Activated CD8-positive, alpha-beta T cell treated with anti-CD3 and anti-CD28 coated beads for 36 hours (primary cell): ENCODE data around the gene CCL17. TPM values are rescaled to one million over a fixed set of nuclear protein-coding genes. Genes with fewer than 3 reads are reported as not detected.

Experiments used
- ATAC-seq: fragments of 200-7000 bp; cut with Tn5 transposase; one replicate; pipeline ENCODE4 v1.10.0; 2021; ENCODE audit warnings: mild to moderate bottlenecking, moderate library complexity
- CTCF ChIA-PET: fragments of 350-600 bp; sonication (Branson Sonifier 250); formaldehyde crosslinking; loops from one replicate; lab custom pipeline; 2021; ENCODE audit warnings: antibody characterized with exemption; lab: Charles Lee
- POLR2A ChIA-PET: fragments of 350-600 bp; sonication (Branson Sonifier 250); formaldehyde crosslinking; loops from one replicate; lab custom pipeline; 2021; ENCODE audit warnings: antibody characterized with exemption; lab: Charles Lee
- DNase-seq: peaks from one replicate; pipeline ENCODE4 v3.0.0-alpha.2; 2020
- H3K27ac Mint-ChIP-seq: one replicate; pipeline ENCODE4 v1.8.0; 2021; ENCODE audit warnings: mild to moderate bottlenecking, mixed read lengths
- H3K27me3 Mint-ChIP-seq: one replicate; pipeline ENCODE4 v1.8.0; 2021; ENCODE audit warnings: mixed read lengths
- H3K36me3 Mint-ChIP-seq: one replicate; pipeline ENCODE4 v1.8.0; 2021; ENCODE audit warnings: low read depth, mixed read lengths
- H3K4me1 Mint-ChIP-seq: one replicate; pipeline ENCODE4 v1.8.0; 2021; ENCODE audit warnings: low read depth, mixed read lengths
- H3K4me3 Mint-ChIP-seq: one replicate; pipeline ENCODE4 v1.8.0; 2021; ENCODE audit warnings: mild to moderate bottlenecking, moderate library complexity, mixed read lengths
- H3K9me3 Mint-ChIP-seq: one replicate; pipeline ENCODE4 v1.8.0; 2021; ENCODE audit warnings: mixed read lengths
- CTCF ChIP-seq: fragments of 200-600 bp; IDR thresholded peaks from one replicate; pipeline ENCODE4 v1.8.0; 2022; ENCODE audit warnings: antibody characterized with exemption, mild to moderate bottlenecking
- intact Hi-C: fragments of 100-400 bp; cut with micrococcal nuclease; formaldehyde crosslinking; loops from one replicate; pipeline ENCODE4 v1.10.0; 2022
- total RNA-seq, 2 experiments: library from RNA; stranded (reverse); gene quantifications; one replicate each; pipeline ENCODE4 v1.2.3, GENCODE V29; 2021

CCL17 gene
- total RNA-seq, 2 experiments from 2014 or later: 2.1 to 2.9 TPM

- no peaks in the 10 kb centered on the region for H3K9me3 Mint-ChIP-seq
- H3K4me1 Mint-ChIP-seq: peaks cover 25% of the 10 kb centered on the region
- CTCF ChIA-PET: interaction anchor here (0.8 to 6.9 kb wide), 19 partner anchors 8 to 186 kb away, joined by 3 to 55 read pairs (median 9); partner anchors contain the start of genes CIAPIN1, COQ9 and DOK4
- ATAC-seq (peak; percentile 23), DNase-seq (no peak)
- TF ChIP-seq CTCF: no peak
- intact Hi-C loops: no loop called here
- peak overlapping the region; percentile 100 for H3K27ac Mint-ChIP-seq
- H3K4me3 Mint-ChIP-seq: peak overlapping the region; percentile 99
- no peaks in the 10 kb centered on the region for H3K27me3 Mint-ChIP-seq
- peaks cover 36% of the 10 kb centered on the region for H3K36me3 Mint-ChIP-seq
- POLR2A ChIA-PET: interaction anchor here (0.9 to 6.1 kb wide), 18 partner anchors 11 to 195 kb away, joined by 3 to 47 read pairs (median 5); partner anchors contain the start of genes CIAPIN1, COQ9 and DOK4
Measured at GRCh38 chr16:57462978-57463362, 58.4 kb downstream of the CCL17 start.

- Mint-ChIP-seq H3K4me1 (peaks cover 25% of the 10 kb centered on the region), H3K9me3 (no peaks in the 10 kb centered on the region), H3K36me3 (peaks cover 42% of the 10 kb centered on the region), H3K4me3 (no peak overlapping the region), H3K27me3 (no peaks in the 10 kb centered on the region), H3K27ac (peak overlapping the region; percentile 39)
- ATAC-seq: no peak
- POLR2A ChIA-PET: interaction anchor here (0.9 to 6.1 kb wide), 6 partner anchors 9 to 66 kb away, joined by 3 to 47 read pairs (median 6); partner anchors contain the start of genes CIAPIN1 and COQ9
- intact Hi-C loops: no loop called here
- no peak for TF ChIP-seq CTCF
- no peak for DNase-seq
- CTCF ChIA-PET: interaction anchor here (0.8 to 6.9 kb wide), 6 partner anchors 8 to 55 kb away, joined by 3 to 35 read pairs (median 4); no protein-coding TSS in a partner anchor
Measured at GRCh38 chr16:57464523-57464922, 60.0 kb downstream of the CCL17 start.

Other genes starting within 250 kb of the CCL17 start
- 100 to 1,000 TPM; 101 to 103 TPM for gene PSME3IP1, start 218.7 kb upstream of the CCL17 start, total RNA-seq
- gene RSPRY1, start 218.4 kb upstream of the CCL17 start, total RNA-seq: 10 to 100 TPM; 24.5 to 29.4 TPM
- gene ARL2BP, start 159.5 kb upstream of the CCL17 start, total RNA-seq: 10 to 100 TPM in 1 of 2 experiments, 1 to 10 TPM in 1; 9.4 to 11.0 TPM
- under 1 TPM; 0.51 to 0.65 TPM for gene PLLP, start 120.1 kb upstream of the CCL17 start, total RNA-seq
- 1 to 10 TPM; 7.1 to 7.4 TPM for gene CCL22, start 46.0 kb upstream of the CCL17 start, total RNA-seq
- under 1 TPM in 1 of 2 experiments, not detected in 1; 0.09 TPM for gene CX3CL1, start 32.3 kb upstream of the CCL17 start, total RNA-seq
- 10 to 100 TPM; 53.3 to 53.4 TPM for gene CIAPIN1, start 42.6 kb downstream of the CCL17 start, total RNA-seq
- 10 to 100 TPM; 39.3 to 39.6 TPM for gene COQ9, start 42.7 kb downstream of the CCL17 start, total RNA-seq
- 10 to 100 TPM; 62.4 to 63.0 TPM for gene POLR2C, start 57.9 kb downstream of the CCL17 start, total RNA-seq
- 1 to 10 TPM; 4.6 to 5.1 TPM for gene DOK4, start 81.7 kb downstream of the CCL17 start, total RNA-seq
- gene CCDC102A, start 131.8 kb downstream of the CCL17 start, total RNA-seq: 1 to 10 TPM; 7.1 to 7.9 TPM
- gene ADGRG5, start 137.9 kb downstream of the CCL17 start, total RNA-seq: 1 to 10 TPM; 4.8 to 5.5 TPM
- 1 to 10 TPM; 4.9 to 8.5 TPM for gene ADGRG1, start 223.9 kb downstream of the CCL17 start, total RNA-seq